Measurements from ENCODE around the gene SORT1. TPM values are rescaled to one million over a fixed set of nuclear protein-coding genes. Genes with fewer than 3 reads are reported as not detected.

Gene SORT1
- total and polyA plus RNA-seq, 8 donors = 39.4 to 165 (median 46.7) TPM

DNA sequence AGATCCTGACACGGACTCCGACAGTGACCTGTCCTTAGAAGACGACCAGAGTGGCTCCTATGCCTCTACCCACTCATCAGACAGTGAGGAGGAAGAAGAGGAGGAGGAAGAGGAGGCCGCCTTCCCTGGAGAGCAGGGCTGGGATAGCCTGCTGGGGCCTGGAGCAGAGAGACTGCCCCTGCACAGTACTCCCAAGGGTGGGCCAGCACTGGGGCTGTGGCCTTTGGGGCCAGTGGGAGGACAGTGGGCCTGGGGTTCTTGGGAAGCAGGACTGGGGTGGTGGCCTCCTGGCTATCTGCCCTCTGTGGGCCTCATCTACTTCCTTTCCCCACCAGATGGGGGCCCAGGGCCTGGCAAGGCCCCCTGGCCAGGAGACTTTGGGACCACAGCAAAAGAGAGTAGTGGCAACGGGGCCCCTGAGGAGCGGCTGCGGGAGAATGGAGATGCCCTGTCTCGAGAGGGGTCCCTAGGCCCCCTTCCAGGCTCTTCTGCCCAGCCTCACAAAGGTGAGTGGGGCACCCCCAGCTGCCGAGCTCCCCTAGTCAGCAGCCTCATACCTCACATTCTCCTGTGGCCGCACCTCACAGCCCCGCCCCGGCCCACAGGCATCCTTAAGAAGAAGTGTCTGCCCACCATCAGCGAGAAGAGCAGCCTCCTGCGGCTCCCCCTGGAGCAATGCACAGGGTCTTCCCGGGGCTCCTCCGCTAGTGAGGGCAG, 124.7 kb downstream of the SORT1 start:
- peaks cover 10 to 13% of the 10 kb centered on the region in 2 donors for H3K4me1 ChIP-seq
- H3K4me3 ChIP-seq = peak overlapping the region; percentile 21 to 33
- H3K27ac ChIP-seq = no peak overlapping the region
- no peaks in the 10 kb centered on the region for H3K9me3 ChIP-seq
- intact Hi-C loops (cut with DNase I) = no loop called here
- DNase-seq (peak in 1 of 4 donors; percentile 80), ATAC-seq (peak; percentile 25)
- H3K36me3 ChIP-seq = no peaks in the 10 kb centered on the region
- TF ChIP-seq, protein P1, sequence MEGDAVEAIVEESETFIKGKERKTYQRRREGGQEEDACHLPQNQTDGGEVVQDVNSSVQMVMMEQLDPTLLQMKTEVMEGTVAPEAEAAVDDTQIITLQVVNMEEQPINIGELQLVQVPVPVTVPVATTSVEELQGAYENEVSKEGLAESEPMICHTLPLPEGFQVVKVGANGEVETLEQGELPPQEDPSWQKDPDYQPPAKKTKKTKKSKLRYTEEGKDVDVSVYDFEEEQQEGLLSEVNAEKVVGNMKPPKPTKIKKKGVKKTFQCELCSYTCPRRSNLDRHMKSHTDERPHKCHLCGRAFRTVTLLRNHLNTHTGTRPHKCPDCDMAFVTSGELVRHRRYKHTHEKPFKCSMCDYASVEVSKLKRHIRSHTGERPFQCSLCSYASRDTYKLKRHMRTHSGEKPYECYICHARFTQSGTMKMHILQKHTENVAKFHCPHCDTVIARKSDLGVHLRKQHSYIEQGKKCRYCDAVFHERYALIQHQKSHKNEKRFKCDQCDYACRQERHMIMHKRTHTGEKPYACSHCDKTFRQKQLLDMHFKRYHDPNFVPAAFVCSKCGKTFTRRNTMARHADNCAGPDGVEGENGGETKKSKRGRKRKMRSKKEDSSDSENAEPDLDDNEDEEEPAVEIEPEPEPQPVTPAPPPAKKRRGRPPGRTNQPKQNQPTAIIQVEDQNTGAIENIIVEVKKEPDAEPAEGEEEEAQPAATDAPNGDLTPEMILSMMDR (IDR thresholded peaks at IDR 0.05) = no peak
- no peaks in the 10 kb centered on the region for H3K27me3 ChIP-seq

GRCh38 chr1:109272021-109272799, 125.5 kb downstream of the SORT1 start:
- peak in 1 of 4 donors; percentile 63 for DNase-seq
- Histone ChIP-seq H3K36me3 (no peaks in the 10 kb centered on the region), H3K4me1 (peaks cover 3 to 6% of the 10 kb centered on the region in 2 donors), H3K4me3 (no peak overlapping the region), H3K27ac (no peak overlapping the region), H3K27me3 (no peaks in the 10 kb centered on the region), H3K9me3 (no peaks in the 10 kb centered on the region)
- intact Hi-C loops (cut with DNase I) = no loop called here
- no peak for ATAC-seq
- TF ChIP-seq, protein P1 (IDR thresholded peaks at IDR 0.05) = no peak

GRCh38 chr1:109271458-109271857, 126.3 kb downstream of the SORT1 start:
- Histone ChIP-seq H3K27me3 (no peaks in the 10 kb centered on the region), H3K4me3 (no peak overlapping the region), H3K4me1 (no peaks in the 10 kb centered on the region), H3K27ac (no peak overlapping the region), H3K9me3 (no peaks in the 10 kb centered on the region), H3K36me3 (no peaks in the 10 kb centered on the region)
- intact Hi-C loops (cut with DNase I) = no loop called here
- TF ChIP-seq, protein P1 (IDR thresholded peaks at IDR 0.05) = no peak
- ATAC-seq (no peak), DNase-seq (no peak)

GRCh38 chr1:109270623-109271317, 126.9 kb downstream of the SORT1 start:
- Histone ChIP-seq H3K27me3 (no peaks in the 10 kb centered on the region), H3K9me3 (no peaks in the 10 kb centered on the region), H3K4me1 (no peaks in the 10 kb centered on the region), H3K4me3 (no peak overlapping the region), H3K36me3 (no peaks in the 10 kb centered on the region), H3K27ac (no peak overlapping the region)
- intact Hi-C loops (cut with DNase I) = no loop called here
- TF ChIP-seq, protein P1 (IDR thresholded peaks at IDR 0.05) = no peak
- DNase-seq (peak in 1 of 4 donors; percentile 55), ATAC-seq (no peak)

All from left lung (tissue), 10 donors.